ENCODE results near the gene ADRM1.

- TF ChIP-seq, protein P1, sequence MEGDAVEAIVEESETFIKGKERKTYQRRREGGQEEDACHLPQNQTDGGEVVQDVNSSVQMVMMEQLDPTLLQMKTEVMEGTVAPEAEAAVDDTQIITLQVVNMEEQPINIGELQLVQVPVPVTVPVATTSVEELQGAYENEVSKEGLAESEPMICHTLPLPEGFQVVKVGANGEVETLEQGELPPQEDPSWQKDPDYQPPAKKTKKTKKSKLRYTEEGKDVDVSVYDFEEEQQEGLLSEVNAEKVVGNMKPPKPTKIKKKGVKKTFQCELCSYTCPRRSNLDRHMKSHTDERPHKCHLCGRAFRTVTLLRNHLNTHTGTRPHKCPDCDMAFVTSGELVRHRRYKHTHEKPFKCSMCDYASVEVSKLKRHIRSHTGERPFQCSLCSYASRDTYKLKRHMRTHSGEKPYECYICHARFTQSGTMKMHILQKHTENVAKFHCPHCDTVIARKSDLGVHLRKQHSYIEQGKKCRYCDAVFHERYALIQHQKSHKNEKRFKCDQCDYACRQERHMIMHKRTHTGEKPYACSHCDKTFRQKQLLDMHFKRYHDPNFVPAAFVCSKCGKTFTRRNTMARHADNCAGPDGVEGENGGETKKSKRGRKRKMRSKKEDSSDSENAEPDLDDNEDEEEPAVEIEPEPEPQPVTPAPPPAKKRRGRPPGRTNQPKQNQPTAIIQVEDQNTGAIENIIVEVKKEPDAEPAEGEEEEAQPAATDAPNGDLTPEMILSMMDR (conservative IDR thresholded peaks at IDR 0.05; ENCODE audit: low read length), result no peak
- TF ChIP-seq EZH2phosphoT487 (IDR thresholded peaks at IDR 0.05; ENCODE audit: borderline replicate concordance, low read depth, low read length), result no peak
Observed at GRCh38 chr20:62313021-62313420, 10.2 kb downstream of the ADRM1 start.

Data from OCI-LY7 (cell line).